Middle frontal gyrus (tissue), 1 donor: ENCODE measurements around the gene LPAR3.
"Not testable (repeated sequence)": the region's sequence is repeated elsewhere in the genome, so short reads cannot be mapped to it uniquely, and the experiment has no call there.

Experiments
- DNase-seq: peaks from one replicate; pipeline ENCODE4 v3.0.0-alpha.2; 2015; ENCODE audit warnings: low spot score; ENCODE audit errors: extremely low spot score

The LPAR3 gene

GRCh38 chr1:84892705-84893618 is at the start of gene LPAR3:
LPAR3 (minus strand) TSS chr1:84893206; CDS start chr1:84866120, 27,086 bp downstream.
- DNase-seq = no peak

GRCh38 chr1:84941843-84942242 is 48.8 kb upstream of the LPAR3 start:
- DNase-seq = no peak

- DNase-seq = no peak
These were observed 47.5 kb upstream of the LPAR3 start for GRCh38 chr1:84940481-84940880.

- DNase-seq = no peak
These were observed 46.8 kb upstream of the LPAR3 start for GRCh38 chr1:84939761-84940160.

GRCh38 chr1:84939151-84939550 is 46.1 kb upstream of the LPAR3 start:
- no peak for DNase-seq

- DNase-seq = peak; percentile 75
These were observed 43.3 kb upstream of the LPAR3 start for GRCh38 chr1:84936116-84936810.

GRCh38 chr1:84933011-84933611 is 40.1 kb upstream of the LPAR3 start:
- no peak for DNase-seq

- no peak for DNase-seq
These were observed 37.8 kb upstream of the LPAR3 start for GRCh38 chr1:84930831-84931230.

- no peak for DNase-seq
These were observed 37.3 kb upstream of the LPAR3 start for GRCh38 chr1:84930329-84930728.

GRCh38 chr1:84929581-84929980 is 36.6 kb upstream of the LPAR3 start:
- DNase-seq = no peak

GRCh38 chr1:84928979-84929378 is 36.0 kb upstream of the LPAR3 start:
- DNase-seq = no peak

GRCh38 chr1:84923317-84923716 is 30.3 kb upstream of the LPAR3 start:
- DNase-seq = no peak

GRCh38 chr1:84920159-84920558 is 27.2 kb upstream of the LPAR3 start:
- no peak for DNase-seq

GRCh38 chr1:84919461-84919970 is 26.5 kb upstream of the LPAR3 start:
- DNase-seq = no peak

GRCh38 chr1:84918726-84919336 is 25.8 kb upstream of the LPAR3 start:
- no peak for DNase-seq

GRCh38 chr1:84916897-84917296 is 23.9 kb upstream of the LPAR3 start:
- no peak for DNase-seq

GRCh38 chr1:84913555-84913892 is 20.5 kb upstream of the LPAR3 start:
- DNase-seq = no peak

- no peak for DNase-seq
These were observed 19.9 kb upstream of the LPAR3 start for GRCh38 chr1:84912726-84913554.

GRCh38 chr1:84908746-84909464 is 15.9 kb upstream of the LPAR3 start:
- not testable (repeated sequence) for DNase-seq
